Mesodermal cell (in vitro differentiated cells): ENCODE results near the gene SEMA4B.

Experiments used
- H3K27ac ChIP-seq: 2 replicates; pipeline ENCODE4 v1.7.0; 2013; ENCODE audit warnings: mild to moderate bottlenecking, low read depth, low read length, moderate library complexity; ENCODE audit not compliant: severe bottlenecking
- H3K36me3 ChIP-seq: 2 replicates; pipeline ENCODE4 v1.7.1; 2013; ENCODE audit warnings: mild to moderate bottlenecking, low read length, moderate library complexity; ENCODE audit not compliant: control insufficient read depth, insufficient read depth
- H3K4me1 ChIP-seq: one replicate; pipeline ENCODE4 v1.7.1; 2013; ENCODE audit warnings: mild to moderate bottlenecking, low read length; ENCODE audit not compliant: insufficient read depth, control insufficient read depth, poor library complexity, severe bottlenecking
- H3K4me3 ChIP-seq: 2 replicates; pipeline ENCODE4 v1.7.0; 2013; ENCODE audit warnings: low read length, control low read depth, mild to moderate bottlenecking; ENCODE audit not compliant: insufficient read depth, poor library complexity, severe bottlenecking; ENCODE audit errors: extremely low read depth
- H3K9me3 ChIP-seq: 2 replicates; pipeline ENCODE4 v1.7.1; 2013; ENCODE audit warnings: mild to moderate bottlenecking, low read length, moderate library complexity; ENCODE audit not compliant: control insufficient read depth
- WGBS, 2 experiments: methylation state at CpG; one replicate each; pipeline ENCODE4 v1.1.5; 2013; ENCODE audit warnings: missing lambda C conversion rate in 2 of 2; ENCODE audit not compliant: insufficient coverage in 2 of 2; 5-methylcytosine and 5-hydroxymethylcytosine counted together

SEMA4B gene

GRCh38 chr15:90208356-90208755 is 7.2 kb downstream of the SEMA4B start:
- WGBS, 2 experiments, result 92 to 100% methylated on average over 5 to 6 of the region's 6 CpGs
- peaks cover 15% of the 10 kb centered on the region for H3K4me1 ChIP-seq
- H3K36me3 ChIP-seq, result peaks cover 18% of the 10 kb centered on the region
- H3K27ac ChIP-seq, result no peak overlapping the region
- H3K9me3 ChIP-seq, result no peaks in the 10 kb centered on the region
- H3K4me3 ChIP-seq, result no peak overlapping the region

GRCh38 chr15:90209591-90209990 is 8.5 kb downstream of the SEMA4B start:
- H3K4me1 ChIP-seq, result peaks cover 18% of the 10 kb centered on the region
- no peak overlapping the region for H3K4me3 ChIP-seq
- peaks cover 10% of the 10 kb centered on the region for H3K36me3 ChIP-seq
- 92 to 94% methylated on average over 5 to 8 of the region's 9 CpGs for WGBS, 2 experiments
- no peaks in the 10 kb centered on the region for H3K9me3 ChIP-seq
- no peak overlapping the region for H3K27ac ChIP-seq

- WGBS, 2 experiments, result 89 to 93% methylated on average over 2 to 8 of the region's 8 CpGs
- Histone ChIP-seq H3K4me3 (no peak overlapping the region), H3K9me3 (no peaks in the 10 kb centered on the region), H3K27ac (no peak overlapping the region), H3K36me3 (peaks cover 10% of the 10 kb centered on the region), H3K4me1 (peaks cover 18% of the 10 kb centered on the region)
Observed at GRCh38 chr15:90210593-90210992, 9.5 kb downstream of the SEMA4B start.

- Histone ChIP-seq H3K9me3 (no peaks in the 10 kb centered on the region), H3K4me3 (no peak overlapping the region), H3K27ac (peak overlapping the region; percentile 59), H3K4me1 (peaks cover 18% of the 10 kb centered on the region), H3K36me3 (peaks cover 10% of the 10 kb centered on the region)
- WGBS, 2 experiments, result 92 to 95% methylated on average over 8 to 9 of the region's 9 CpGs
Observed at GRCh38 chr15:90211009-90211408, 9.9 kb downstream of the SEMA4B start.

GRCh38 chr15:90211440-90212143 is 10.5 kb downstream of the SEMA4B start:
- H3K9me3 ChIP-seq, result no peaks in the 10 kb centered on the region
- WGBS, 2 experiments, result 69 to 83% methylated on average over 7 to 10 of the region's 13 CpGs
- H3K36me3 ChIP-seq, result peaks cover 8% of the 10 kb centered on the region
- peaks cover 18% of the 10 kb centered on the region for H3K4me1 ChIP-seq
- no peak overlapping the region for H3K4me3 ChIP-seq
- H3K27ac ChIP-seq, result peak overlapping the region; percentile 59

GRCh38 chr15:90212221-90213098 is 11.3 kb downstream of the SEMA4B start:
- Histone ChIP-seq H3K9me3 (no peaks in the 10 kb centered on the region), H3K36me3 (peaks cover 5% of the 10 kb centered on the region), H3K4me3 (no peak overlapping the region), H3K27ac (no peak overlapping the region), H3K4me1 (peaks cover 18% of the 10 kb centered on the region)
- WGBS, 2 experiments, result 96% methylated on average over 11 to 30 of the region's 35 CpGs

GRCh38 chr15:90213122-90213817 is 12.1 kb downstream of the SEMA4B start:
- no peak overlapping the region for H3K4me3 ChIP-seq
- 89 to 90% methylated on average over 7 to 8 of the region's 12 CpGs for WGBS, 2 experiments
- peaks cover 18% of the 10 kb centered on the region for H3K4me1 ChIP-seq
- H3K27ac ChIP-seq, result no peak overlapping the region
- peaks cover 4% of the 10 kb centered on the region for H3K36me3 ChIP-seq
- no peaks in the 10 kb centered on the region for H3K9me3 ChIP-seq

- 96 to 97% methylated on average over 11 of the region's 11 CpGs for WGBS, 2 experiments
- Histone ChIP-seq H3K4me3 (no peak overlapping the region), H3K27ac (no peak overlapping the region), H3K9me3 (no peaks in the 10 kb centered on the region), H3K4me1 (peaks cover 18% of the 10 kb centered on the region), H3K36me3 (peaks cover 5% of the 10 kb centered on the region)
Observed at GRCh38 chr15:90213818-90214204, 12.7 kb downstream of the SEMA4B start.

GRCh38 chr15:90214553-90215196 is 13.5 kb downstream of the SEMA4B start:
- H3K9me3 ChIP-seq, result no peaks in the 10 kb centered on the region
- H3K4me1 ChIP-seq, result peaks cover 18% of the 10 kb centered on the region
- no peak overlapping the region for H3K27ac ChIP-seq
- H3K36me3 ChIP-seq, result peaks cover 5% of the 10 kb centered on the region
- WGBS, 2 experiments, result 80 to 95% methylated on average over 1 to 4 of the region's 8 CpGs
- no peak overlapping the region for H3K4me3 ChIP-seq

- 95 to 96% methylated on average over 8 of the region's 9 CpGs for WGBS, 2 experiments
- no peak overlapping the region for H3K27ac ChIP-seq
- H3K36me3 ChIP-seq, result peaks cover 9% of the 10 kb centered on the region
- H3K4me3 ChIP-seq, result no peak overlapping the region
- peaks cover 6% of the 10 kb centered on the region for H3K4me1 ChIP-seq
- no peaks in the 10 kb centered on the region for H3K9me3 ChIP-seq
Observed at GRCh38 chr15:90217671-90218394, 16.7 kb downstream of the SEMA4B start.
